ENCODE data around the gene HELZ2.

HELZ2 gene

GRCh38 chr20:63537525-63538203, 36.4 kb downstream of the HELZ2 start:
- DNase-seq, result peak; percentile 47

GRCh38 chr20:63536997-63537524, 37.0 kb downstream of the HELZ2 start, which contains the start of gene PTK6:
TSS of gene PTK6 (minus strand) at chr20:63537376. CDS start at chr20:63537314, 62 bp downstream.
- DNase-seq, result no peak

GRCh38 chr20:63536241-63536977, 37.6 kb downstream of the HELZ2 start:
- no peak for DNase-seq

DNA sequence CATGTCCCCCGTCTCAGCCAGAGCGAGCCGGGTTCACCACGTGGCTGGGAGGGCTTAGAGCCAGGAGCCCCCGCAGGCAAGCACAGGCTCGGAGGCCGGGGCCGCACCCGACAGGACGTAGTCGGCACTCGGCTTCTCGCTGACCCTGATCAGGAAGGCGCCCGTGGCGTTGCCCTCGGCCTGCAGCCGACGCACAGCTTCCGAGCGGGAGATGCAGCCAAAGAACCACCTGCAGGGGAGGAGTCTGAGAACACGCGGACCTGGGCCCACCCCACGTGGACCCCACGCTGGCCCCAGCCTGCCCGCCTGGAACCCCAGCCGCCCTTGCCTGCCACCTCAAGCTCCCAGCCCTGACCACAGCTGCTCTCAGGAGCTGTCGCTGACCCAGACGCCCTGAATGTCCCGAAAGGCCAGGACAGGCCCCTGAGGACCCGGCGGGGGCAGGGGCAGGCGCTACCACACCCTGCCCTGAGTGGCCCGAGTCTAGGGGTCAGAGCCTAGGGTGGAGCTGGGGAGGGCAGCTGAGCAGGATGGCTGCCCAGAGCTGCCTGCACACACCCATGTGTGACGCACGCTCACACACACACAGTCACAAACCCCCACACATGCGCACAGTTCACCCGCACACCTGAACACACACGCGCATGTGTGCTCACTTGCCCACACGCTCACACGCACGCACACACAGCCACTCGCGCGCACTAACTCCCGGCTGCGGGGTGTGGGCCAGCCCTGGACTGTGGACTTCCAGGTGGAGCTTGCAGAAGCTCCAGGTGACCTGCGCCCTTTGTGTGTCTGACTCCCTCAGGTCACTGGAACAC, 39.0 kb downstream of the HELZ2 start:
- no peak for DNase-seq

DNA sequence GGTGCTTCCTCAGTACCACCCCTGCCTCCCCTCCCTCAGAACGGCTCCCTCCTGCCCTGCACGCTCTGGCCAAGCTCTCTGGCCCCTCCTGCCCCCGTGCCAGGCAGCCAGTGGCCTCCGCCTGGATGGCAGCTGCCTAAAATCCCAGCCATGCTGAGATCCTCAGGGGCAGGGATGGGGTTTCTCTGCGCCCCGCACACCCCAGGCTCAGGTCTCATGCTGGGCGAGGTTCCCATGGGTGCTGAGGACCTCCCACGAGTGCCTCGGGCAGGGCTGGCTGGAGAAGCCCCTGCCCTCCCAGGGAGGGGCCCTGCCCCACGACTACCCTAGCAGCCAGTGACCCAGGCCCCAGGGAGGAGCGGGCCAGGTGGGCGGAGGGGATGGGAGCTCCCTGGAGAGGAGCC, 39.6 kb downstream of the HELZ2 start:
- no peak for DNase-seq

DNA sequence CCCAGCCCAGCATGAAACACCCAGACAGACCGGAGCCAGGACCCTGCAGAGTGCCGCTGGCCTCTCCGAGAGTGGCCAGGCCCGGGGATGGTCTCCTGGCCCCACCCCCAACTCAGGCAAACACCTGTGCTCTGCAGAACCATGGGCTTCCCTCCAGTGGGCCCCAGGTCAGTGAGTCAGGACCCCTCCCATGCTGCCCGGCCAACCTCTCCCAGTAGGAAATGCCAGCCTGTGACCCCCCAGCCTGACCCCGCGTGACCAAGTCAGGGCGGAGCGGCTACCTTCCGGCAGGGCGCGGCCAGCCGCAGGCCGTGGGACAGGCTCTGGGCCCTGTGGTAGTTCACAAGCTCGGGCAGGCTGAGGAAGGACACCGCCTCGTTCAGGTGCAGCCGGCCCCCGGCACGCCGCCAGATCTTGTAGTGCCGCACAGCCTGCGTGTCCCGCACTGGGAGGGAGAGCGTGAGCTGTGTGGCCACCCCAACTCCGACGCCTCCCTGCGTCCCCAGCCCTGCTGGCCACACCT, 40.1 kb downstream of the HELZ2 start:
- DNase-seq, result no peak

GRCh38 chr20:63533388-63533787, 40.7 kb downstream of the HELZ2 start:
- no peak for DNase-seq

- DNase-seq, result no peak
Measured at GRCh38 chr20:63532449-63532971, 41.5 kb downstream of the HELZ2 start.

GRCh38 chr20:63531686-63532448, 42.2 kb downstream of the HELZ2 start:
- DNase-seq, result no peak

DNA sequence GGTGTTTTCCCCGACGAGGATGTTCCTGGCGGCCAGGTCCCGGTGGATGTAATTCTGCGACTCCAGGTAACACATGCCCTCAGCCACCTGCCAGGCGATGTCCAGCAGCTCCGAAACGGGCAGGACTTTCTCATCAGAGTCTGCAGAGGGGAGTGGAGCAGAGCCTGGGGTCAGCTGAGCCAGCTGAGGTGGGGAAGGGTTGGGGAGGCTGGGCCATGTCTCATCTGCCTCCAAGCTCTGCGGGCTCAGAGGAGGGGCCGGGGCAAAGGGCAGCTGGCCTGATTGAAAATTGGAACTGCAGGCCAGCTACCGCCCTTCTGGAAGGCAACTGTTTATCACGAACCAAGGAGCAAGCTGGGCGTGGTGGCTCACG, 43.3 kb downstream of the HELZ2 start:
- no peak for DNase-seq

GRCh38 chr20:63529861-63530787, 43.9 kb downstream of the HELZ2 start:
- no peak for DNase-seq

- DNase-seq, result no peak
Measured at GRCh38 chr20:63529180-63529860, 44.7 kb downstream of the HELZ2 start.

DNA sequence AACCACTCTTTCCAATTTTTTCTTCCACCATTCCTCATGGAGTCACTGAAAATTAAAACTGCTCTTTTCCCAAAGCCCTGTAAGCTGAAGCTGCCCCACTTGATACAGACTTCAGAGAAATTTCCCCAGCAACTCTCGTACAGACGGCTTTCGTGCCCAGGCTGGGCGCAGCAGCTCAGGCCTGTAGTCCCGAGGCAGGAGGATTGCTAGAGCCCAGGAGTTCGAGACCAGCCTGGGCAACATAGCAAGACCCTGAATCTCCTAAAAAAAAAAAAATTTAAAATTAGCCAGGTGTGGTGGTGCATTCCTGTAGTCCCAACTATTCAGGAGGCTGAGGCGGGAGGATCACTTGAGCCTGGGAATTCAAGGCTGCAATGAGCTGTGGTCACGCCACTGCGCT, 46.9 kb downstream of the HELZ2 start:
- DNase-seq, result no peak

DNA sequence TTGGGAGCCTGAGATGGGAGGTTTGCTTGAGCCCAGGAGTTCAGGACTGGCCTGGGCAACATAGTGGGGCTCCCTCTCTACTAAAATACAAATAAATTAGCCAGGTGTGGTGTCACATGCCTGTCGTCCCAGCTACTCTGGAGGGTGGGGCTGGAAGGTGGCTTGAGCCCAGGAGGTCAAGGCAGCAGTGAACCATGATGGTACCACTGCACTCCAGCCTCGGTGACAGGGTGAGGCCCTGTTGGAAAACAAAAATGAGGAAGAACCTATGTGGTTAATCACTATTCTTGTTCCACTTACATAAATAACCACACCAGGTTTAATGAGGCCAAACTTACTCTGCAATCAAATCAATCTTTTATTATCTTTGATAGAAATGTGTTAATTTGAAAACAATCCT, 48.1 kb downstream of the HELZ2 start:
- DNase-seq, result no peak

DNA sequence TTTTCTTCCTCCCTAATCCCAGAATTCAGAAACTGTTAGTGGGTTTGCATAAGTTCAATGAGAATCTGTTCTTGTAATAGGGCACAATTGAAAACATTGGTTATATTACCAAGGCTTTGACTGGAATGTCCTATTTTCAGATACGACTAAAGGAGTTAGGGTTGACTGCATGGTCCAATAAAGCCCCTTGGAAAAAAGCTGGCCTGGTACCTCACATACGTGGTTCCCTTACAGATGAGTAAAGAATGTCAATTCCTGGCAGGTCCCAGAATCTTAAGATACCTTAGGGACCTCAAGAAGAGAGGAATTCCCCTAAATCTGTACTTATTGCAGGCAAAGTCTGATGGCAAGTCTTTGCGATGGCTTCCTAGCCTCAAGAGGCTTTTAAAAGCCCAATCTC, 48.9 kb downstream of the HELZ2 start:
- no peak for DNase-seq
